ENCODE measurements around the gene HTR4.

GRCh38 chr5:148681157-148682057, 27.1 kb upstream of the HTR4 start:
- no peak for TF ChIP-seq POLR2A (IDR thresholded peaks at IDR 0.05; ENCODE audit: low read length)
- no peak for TF ChIP-seq GATA1 (IDR thresholded peaks at IDR 0.05; ENCODE audit: low read depth, low read length)
